GM21526 (cell line): ENCODE data around the gene CTNND2.

Source experiments
- ATAC-seq: cut with Tn5 transposase; IDR thresholded peaks from one replicate; pipeline ENCODE4 v1.9.1; 2021; ENCODE audit warnings: moderate library complexity; ENCODE audit not compliant: unreplicated experiment, low FRiP score

Gene CTNND2

GRCh38 chr5:11531811-11532555, 372.3 kb downstream of the CTNND2 start:
- no peak for ATAC-seq

GRCh38 chr5:11528720-11529119, 375.5 kb downstream of the CTNND2 start:
- ATAC-seq: no peak

GRCh38 chr5:11527652-11528349, 376.4 kb downstream of the CTNND2 start:
- ATAC-seq: no peak

- no peak for ATAC-seq
Measured at GRCh38 chr5:11525020-11525419, 379.2 kb downstream of the CTNND2 start.

GRCh38 chr5:11524188-11524587, 380.1 kb downstream of the CTNND2 start:
- ATAC-seq: no peak

GRCh38 chr5:11522796-11523195, 381.4 kb downstream of the CTNND2 start:
- ATAC-seq: no peak

- ATAC-seq: no peak
Measured at GRCh38 chr5:11520241-11520930, 383.9 kb downstream of the CTNND2 start.

- no peak for ATAC-seq
Measured at GRCh38 chr5:11519236-11519635, 385.0 kb downstream of the CTNND2 start.

- no peak for ATAC-seq
Measured at GRCh38 chr5:11518676-11519075, 385.6 kb downstream of the CTNND2 start.

- ATAC-seq: no peak
Measured at GRCh38 chr5:11514705-11515432, 389.4 kb downstream of the CTNND2 start.

GRCh38 chr5:11511878-11512277, 392.4 kb downstream of the CTNND2 start:
- no peak for ATAC-seq

GRCh38 chr5:11510889-11511288, 393.4 kb downstream of the CTNND2 start:
- ATAC-seq: no peak

GRCh38 chr5:11509793-11510192, 394.5 kb downstream of the CTNND2 start:
- no peak for ATAC-seq

GRCh38 chr5:11507156-11507910, 396.9 kb downstream of the CTNND2 start:
- ATAC-seq: no peak

GRCh38 chr5:11504886-11505193, 399.4 kb downstream of the CTNND2 start:
- ATAC-seq: no peak

- no peak for ATAC-seq
Measured at GRCh38 chr5:11504065-11504885, 400.0 kb downstream of the CTNND2 start.

GRCh38 chr5:11502783-11503182, 401.5 kb downstream of the CTNND2 start:
- ATAC-seq: no peak

- ATAC-seq: no peak
Measured at GRCh38 chr5:11497651-11498050, 406.6 kb downstream of the CTNND2 start.

- no peak for ATAC-seq
Measured at GRCh38 chr5:11496137-11496719, 408.0 kb downstream of the CTNND2 start.
